GM19395 (cell line): ENCODE measurements around the gene CDK19.
"Not testable (repeated sequence)": the region's sequence is repeated elsewhere in the genome, so short reads cannot be mapped to it uniquely, and the experiment has no call there.

Source experiments
- ATAC-seq: cut with Tn5 transposase; IDR thresholded peaks from one replicate; pipeline ENCODE4 v1.9.1; 2021; ENCODE audit warnings: mild to moderate bottlenecking, moderate library complexity; ENCODE audit not compliant: unreplicated experiment

The CDK19 gene

DNA sequence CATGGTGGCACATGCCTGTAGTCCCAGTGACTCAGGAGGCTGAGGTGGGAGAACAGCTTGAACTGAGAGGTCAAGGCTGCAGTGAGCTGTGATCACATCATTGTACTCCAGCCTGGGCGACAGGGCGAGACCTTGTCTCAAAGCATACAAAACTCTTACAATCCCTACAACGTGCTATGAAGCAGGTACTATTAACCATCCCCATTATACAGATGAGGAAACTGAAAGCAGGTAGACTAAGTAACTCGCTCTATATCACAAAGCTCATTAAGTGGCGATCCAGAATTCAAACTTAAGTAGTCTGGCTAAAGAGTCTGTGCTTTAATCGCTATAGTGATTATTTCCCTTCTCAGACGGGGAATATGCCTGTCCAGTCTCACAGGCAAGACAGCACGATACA lies 54.7 kb downstream of the CDK19 start:
- ATAC-seq, result no peak

DNA sequence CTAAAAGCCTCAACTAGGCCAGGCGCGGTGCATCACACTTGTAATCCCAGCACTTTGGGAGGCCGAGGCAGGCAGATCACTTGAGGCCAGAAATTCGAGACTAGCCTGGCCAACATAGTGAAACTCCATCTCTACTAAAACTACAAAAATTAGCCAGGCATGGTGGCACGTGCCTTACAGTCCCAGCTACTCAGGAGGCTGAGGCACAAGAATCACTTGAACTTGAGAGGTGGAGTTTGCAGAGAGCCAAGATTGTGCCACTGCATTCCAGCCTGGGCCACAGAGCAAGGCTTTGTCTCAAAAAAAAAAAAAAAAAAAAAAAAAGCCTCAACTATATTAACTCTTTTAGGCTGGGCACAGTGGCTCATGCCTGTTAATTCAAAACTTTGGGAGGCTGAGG lies 55.2 kb downstream of the CDK19 start:
- not testable (repeated sequence) for ATAC-seq

- ATAC-seq, result no peak
These were observed 57.3 kb downstream of the CDK19 start for GRCh38 chr6:110757926-110758325.

DNA sequence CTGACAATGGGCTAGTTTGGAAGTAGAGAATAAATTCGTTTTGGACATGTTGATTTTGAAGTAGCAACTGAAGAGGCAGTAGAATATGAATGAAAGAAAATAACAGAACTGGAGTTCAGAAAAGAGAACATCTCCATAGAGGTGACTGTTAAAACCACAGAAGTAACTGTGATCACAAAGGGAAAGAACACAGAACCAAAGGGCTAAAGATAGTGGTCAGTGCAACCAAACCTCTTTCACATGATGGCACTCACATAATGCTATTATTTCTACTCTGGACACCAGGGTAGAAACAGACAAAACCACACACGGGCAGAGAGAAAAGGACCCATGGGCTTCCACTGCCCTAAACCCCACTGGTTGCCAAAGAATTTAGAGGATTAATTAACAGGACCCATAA lies 58.5 kb downstream of the CDK19 start:
- ATAC-seq, result peak; percentile 66

- ATAC-seq, result no peak
These were observed 59.8 kb downstream of the CDK19 start for GRCh38 chr6:110755411-110755834.

GRCh38 chr6:110753936-110754668 lies 61.2 kb downstream of the CDK19 start:
- not testable (repeated sequence) for ATAC-seq

DNA sequence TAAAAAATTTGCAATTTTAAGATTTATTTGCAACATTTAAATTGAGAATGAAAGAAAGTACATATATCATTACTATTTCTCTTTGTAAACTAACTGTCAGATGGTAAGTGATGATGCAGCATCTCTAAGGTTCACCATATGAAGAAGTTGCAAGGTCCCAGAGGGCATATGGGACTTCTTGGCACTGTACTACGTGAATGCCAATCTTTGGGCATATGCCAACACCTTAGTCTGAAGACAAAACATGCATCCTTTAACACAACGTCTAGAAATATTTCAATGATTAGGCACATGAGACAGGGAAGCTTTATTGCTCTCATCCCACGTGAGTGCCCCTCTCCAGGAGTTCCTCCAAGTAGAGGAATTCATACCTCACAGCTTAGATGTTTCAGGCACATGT lies 66.8 kb downstream of the CDK19 start:
- no peak for ATAC-seq

DNA sequence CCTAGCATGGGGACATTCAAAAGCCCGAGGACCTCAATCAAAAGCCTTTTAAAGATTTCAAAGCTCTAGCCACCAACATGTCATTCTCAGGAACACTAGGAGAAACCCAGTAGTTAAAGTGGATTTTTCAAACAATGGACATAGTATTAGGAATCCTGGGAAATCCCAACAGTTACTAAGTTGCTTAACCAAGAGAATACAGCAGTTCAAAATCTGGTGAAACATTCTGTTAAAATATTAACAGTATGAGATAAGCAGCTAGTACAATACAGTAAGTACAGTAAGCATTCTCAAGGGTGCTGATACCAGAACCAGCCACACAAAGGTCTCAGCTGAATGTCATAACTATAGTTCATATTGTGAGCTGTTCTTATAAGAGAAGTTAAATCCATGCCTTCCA lies 68.6 kb downstream of the CDK19 start:
- ATAC-seq, result no peak

- ATAC-seq, result no peak
These were observed 70.3 kb downstream of the CDK19 start for GRCh38 chr6:110744991-110745390.

DNA sequence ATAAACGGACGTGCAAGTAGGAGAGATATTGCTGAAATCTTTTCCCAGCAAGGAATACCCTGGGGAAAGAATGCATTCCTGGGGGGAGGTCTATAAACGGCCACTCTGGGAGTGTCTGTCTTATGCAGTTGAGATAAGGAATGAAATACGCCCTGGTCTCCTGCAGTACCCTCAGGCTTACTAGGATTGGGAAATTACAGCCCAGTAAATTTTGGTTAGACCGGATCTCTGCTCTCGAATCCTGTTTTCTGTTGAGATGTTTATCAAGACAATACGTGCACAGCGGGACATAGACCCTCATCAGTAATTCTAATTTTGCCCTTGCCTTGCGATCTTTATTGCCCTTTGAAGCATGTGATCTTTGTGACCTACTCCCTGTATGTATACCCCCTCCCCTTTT lies 72.7 kb downstream of the CDK19 start:
- ATAC-seq, result not testable (repeated sequence)

DNA sequence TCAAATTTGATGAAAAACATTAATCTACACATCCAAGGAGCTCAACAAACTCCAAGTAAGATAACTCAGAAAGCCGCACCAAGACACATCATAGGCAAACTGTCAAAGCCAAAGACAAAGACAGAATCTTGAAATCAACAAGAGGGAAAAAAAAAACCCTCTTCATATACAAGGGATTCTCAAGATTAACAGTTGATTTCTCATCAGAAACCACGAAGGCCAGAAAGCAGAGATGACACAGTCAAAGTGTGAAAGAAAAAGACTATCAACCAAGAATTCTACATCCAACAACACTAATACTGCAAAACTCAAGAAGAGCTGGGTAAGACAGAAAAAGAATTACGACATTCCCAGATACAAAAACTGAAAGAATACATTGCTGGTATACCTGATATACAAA lies 73.8 kb downstream of the CDK19 start:
- no peak for ATAC-seq

- ATAC-seq, result no peak
These were observed 76.3 kb downstream of the CDK19 start for GRCh38 chr6:110738899-110739365.

DNA sequence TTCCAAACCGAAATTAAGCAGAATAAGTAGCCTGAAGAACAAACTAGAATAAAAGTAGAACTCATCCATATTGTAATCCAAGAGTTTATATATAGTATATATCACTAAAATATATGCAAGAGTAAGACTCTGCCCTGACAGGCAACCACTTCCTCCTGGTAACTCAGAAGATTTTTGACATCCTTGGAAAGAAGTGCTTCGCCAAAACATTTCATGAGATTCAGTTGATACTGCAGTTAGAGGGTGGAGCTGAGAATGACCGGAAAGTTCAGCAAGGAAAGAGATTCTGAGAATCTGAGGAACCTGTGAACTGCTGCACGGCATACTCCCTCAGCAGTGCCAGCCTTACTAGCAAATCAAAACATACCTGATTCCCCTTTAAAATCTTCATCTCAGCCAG lies 79.6 kb downstream of the CDK19 start:
- ATAC-seq, result no peak

- ATAC-seq, result no peak
These were observed 83.4 kb downstream of the CDK19 start for GRCh38 chr6:110731898-110732297.

GRCh38 chr6:110731196-110731595 lies 84.1 kb downstream of the CDK19 start:
- no peak for ATAC-seq

DNA sequence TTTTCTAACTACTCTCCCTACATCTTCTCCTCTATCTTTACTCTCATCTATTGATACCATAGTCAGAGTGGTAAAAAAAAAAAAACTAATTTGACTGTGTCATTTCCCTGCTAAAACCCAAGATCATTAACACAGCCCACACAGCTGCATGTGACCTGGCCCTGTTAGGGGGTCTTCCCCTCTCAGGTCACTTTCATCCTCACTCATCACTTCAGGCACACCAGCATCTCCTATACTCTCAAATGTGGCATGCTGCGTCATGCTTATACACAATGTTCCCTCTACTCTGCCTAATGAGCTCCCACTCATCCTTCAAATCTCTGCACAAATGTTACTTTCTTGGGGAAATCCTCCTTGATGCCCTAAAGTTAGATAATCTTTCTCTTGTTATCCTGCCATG lies 86.8 kb downstream of the CDK19 start:
- peak; percentile 74 for ATAC-seq

DNA sequence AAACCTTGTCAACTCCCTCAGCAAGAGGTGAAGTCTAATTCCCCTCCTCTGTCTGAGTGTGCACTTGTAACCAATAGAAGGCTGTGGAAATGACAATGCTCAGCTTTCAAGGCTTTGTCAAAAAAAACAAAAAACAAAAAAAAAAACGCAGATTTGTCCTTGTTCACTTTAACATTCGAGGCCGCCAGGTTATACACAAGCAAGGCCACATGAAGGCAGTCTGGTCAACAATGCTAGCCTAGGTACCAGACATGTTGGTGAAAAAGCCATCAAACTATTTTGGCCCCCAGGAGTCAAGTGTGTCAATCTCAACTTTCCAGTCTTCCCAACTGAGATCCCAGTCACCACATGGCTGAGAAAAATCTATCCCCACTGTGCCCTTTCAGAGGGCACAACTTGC lies 92.3 kb downstream of the CDK19 start:
- no peak for ATAC-seq

DNA sequence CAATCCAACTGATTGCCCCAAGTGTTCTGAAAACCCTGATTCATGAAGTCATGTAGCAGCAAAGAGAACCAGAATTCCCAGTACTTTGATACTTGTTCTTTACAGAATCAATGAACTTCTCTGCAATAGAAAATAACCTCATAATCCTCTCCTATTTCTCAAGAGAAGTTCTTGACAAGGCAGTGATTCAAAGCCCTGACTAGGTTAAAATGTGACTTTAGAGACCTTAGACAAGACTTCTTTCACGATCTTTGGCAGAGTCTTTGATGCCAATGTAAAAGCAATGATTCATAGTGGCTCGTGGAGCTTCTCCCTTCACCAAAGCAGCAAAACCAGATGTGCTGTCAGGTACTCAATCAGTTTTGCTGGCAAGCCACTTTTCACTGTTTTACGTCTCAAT lies 95.2 kb downstream of the CDK19 start:
- ATAC-seq, result no peak

GRCh38 chr6:110719601-110720000 lies 95.7 kb downstream of the CDK19 start:
- not testable (repeated sequence) for ATAC-seq

DNA sequence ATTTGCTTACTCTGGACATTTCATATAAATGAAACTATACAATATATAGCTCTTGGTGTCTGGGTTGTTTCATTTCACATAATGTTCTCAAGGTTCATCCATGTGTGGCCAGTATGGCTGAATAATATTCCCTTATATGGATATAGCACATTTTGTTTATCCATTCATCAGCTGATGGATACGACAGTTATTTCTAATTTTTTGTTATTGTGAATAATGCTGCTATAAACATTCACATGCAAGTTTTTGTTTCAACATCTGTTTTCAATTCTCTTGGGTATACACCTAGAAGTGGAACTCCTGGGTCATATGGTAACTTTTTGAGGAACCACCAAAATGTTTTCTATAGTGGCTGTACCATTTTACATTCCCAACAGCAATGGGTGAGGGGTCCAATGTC lies 101.1 kb downstream of the CDK19 start:
- ATAC-seq, result no peak

DNA sequence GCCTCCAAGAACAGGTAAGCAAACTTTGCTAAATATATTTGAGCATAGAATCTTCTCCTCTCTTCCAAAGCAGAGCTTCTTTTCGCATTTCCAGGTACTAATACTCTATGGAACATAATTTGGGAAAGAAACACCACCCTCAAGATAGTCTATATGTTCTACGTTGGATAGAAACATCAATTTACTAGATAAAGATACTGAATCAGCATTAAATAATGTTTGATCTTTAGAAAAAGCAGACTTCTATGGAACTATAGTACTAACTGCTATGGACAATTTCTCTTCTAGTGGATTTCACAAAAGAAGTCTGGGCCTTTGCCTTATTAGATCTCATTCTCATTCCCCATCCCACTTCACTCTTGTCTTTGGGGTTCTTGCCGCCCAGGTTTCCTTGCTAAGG lies 103.0 kb downstream of the CDK19 start:
- ATAC-seq, result no peak

DNA sequence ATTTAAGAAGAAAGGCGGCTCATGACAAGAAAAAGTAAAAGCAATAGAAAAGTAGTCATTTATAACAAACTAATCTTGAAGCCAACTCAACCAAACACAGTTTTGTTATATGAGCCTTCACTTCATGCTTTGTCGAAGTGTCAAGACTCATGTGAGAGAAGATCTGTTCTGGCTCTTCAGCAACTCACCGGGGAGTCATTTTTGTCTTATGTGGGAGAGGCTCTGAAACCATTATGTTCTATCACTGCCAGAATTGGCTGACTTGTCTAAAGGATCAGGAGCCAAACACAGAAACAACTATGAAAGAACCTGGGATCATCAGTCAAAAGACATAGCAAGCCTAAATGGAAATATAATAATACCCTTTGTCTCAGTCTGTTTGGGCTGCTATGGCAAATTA lies 105.2 kb downstream of the CDK19 start:
- no peak for ATAC-seq
